Progenitor cell of endocrine pancreas (in vitro differentiated cells): ENCODE measurements around the gene PHF24. TPM values are rescaled to one million over a fixed set of nuclear protein-coding genes. Genes with fewer than 3 reads are reported as not detected.
"Not testable (repeated sequence)": the region's sequence is repeated elsewhere in the genome, so short reads cannot be mapped to it uniquely, and the experiment has no call there.

Experiments
- DNase-seq: peaks from one replicate; pipeline ENCODE4 v3.0.0; 2021; ENCODE audit warnings: low spot score; ENCODE audit not compliant: unreplicated experiment
- H3K27ac Mint-ChIP-seq: 2 replicates; pipeline ENCODE4 v1.8.0; 2021; ENCODE audit warnings: mild to moderate bottlenecking, moderate library complexity, mixed read lengths
- H3K27me3 Mint-ChIP-seq: 2 replicates; pipeline ENCODE4 v1.8.0; 2021; ENCODE audit warnings: mixed read lengths
- H3K36me3 Mint-ChIP-seq: 2 replicates; pipeline ENCODE4 v1.8.0; 2022; ENCODE audit warnings: mixed read lengths; ENCODE audit not compliant: insufficient read depth
- H3K4me1 Mint-ChIP-seq: 2 replicates; pipeline ENCODE4 v1.8.0; 2021; ENCODE audit warnings: low read depth, mixed read lengths
- H3K4me3 Mint-ChIP-seq: 2 replicates; pipeline ENCODE4 v1.8.0; 2021; ENCODE audit warnings: low read depth, mild to moderate bottlenecking, moderate library complexity, mixed read lengths
- H3K9me3 Mint-ChIP-seq: 2 replicates; pipeline ENCODE4 v1.8.0; 2021; ENCODE audit warnings: low read depth, mixed read lengths
- CTCF ChIP-seq: fragments of 200-600 bp; sonication (generic); IDR thresholded peaks from one replicate; pipeline ENCODE4 v1.5.0; 2021; ENCODE audit warnings: antibody characterized with exemption, mild to moderate bottlenecking; ENCODE audit not compliant: unreplicated experiment
- total RNA-seq: library from RNA; stranded (reverse); gene quantifications from 2 replicates; pipeline ENCODE4 v1.2.1, GENCODE V29; 2021

The PHF24 gene
- total RNA-seq, 1 donor from 2014 or later, result 0.29 TPM

- H3K36me3 Mint-ChIP-seq, result no peaks in the 10 kb centered on the region
- peaks cover 4% of the 10 kb centered on the region for H3K27me3 Mint-ChIP-seq
- H3K27ac Mint-ChIP-seq, result no peak overlapping the region
- H3K9me3 Mint-ChIP-seq, result no peaks in the 10 kb centered on the region
- TF ChIP-seq CTCF, result no peak
- no peak overlapping the region for H3K4me3 Mint-ChIP-seq
- no peak for DNase-seq
- H3K4me1 Mint-ChIP-seq, result no peaks in the 10 kb centered on the region
Measured at GRCh38 chr9:35002623-35003022, 44.5 kb downstream of the PHF24 start.

- not testable (repeated sequence) for H3K27me3 Mint-ChIP-seq, H3K4me3 Mint-ChIP-seq, H3K9me3 Mint-ChIP-seq, H3K36me3 Mint-ChIP-seq, DNase-seq, H3K4me1 Mint-ChIP-seq, H3K27ac Mint-ChIP-seq
Measured at GRCh38 chr9:35004299-35004698, 46.2 kb downstream of the PHF24 start.

GRCh38 chr9:35010351-35010958 is 52.4 kb downstream of the PHF24 start:
- no peak overlapping the region for H3K4me3 Mint-ChIP-seq
- no peaks in the 10 kb centered on the region for H3K27me3 Mint-ChIP-seq
- H3K27ac Mint-ChIP-seq, result no peak overlapping the region
- DNase-seq, result no peak
- TF ChIP-seq CTCF, result no peak
- peaks cover 19% of the 10 kb centered on the region for H3K9me3 Mint-ChIP-seq
- no peaks in the 10 kb centered on the region for H3K4me1 Mint-ChIP-seq
- H3K36me3 Mint-ChIP-seq, result peaks cover 44% of the 10 kb centered on the region

GRCh38 chr9:35014517-35014916 is 56.4 kb downstream of the PHF24 start:
- TF ChIP-seq CTCF, result no peak
- Mint-ChIP-seq H3K4me1 (no peaks in the 10 kb centered on the region), H3K27me3 (no peaks in the 10 kb centered on the region), H3K4me3 (no peak overlapping the region), H3K9me3 (peaks cover 37% of the 10 kb centered on the region), H3K27ac (no peak overlapping the region), H3K36me3 (peaks cover 59% of the 10 kb centered on the region)
- DNase-seq, result no peak

- not testable (repeated sequence) for H3K27ac Mint-ChIP-seq, H3K4me3 Mint-ChIP-seq
- peaks cover 42% of the 10 kb centered on the region for H3K36me3 Mint-ChIP-seq
Measured at GRCh38 chr9:35023443-35023842, 65.4 kb downstream of the PHF24 start.

GRCh38 chr9:35026671-35027070 is 68.6 kb downstream of the PHF24 start:
- Mint-ChIP-seq H3K36me3 (peaks cover 35% of the 10 kb centered on the region), H3K9me3 (peaks cover 3% of the 10 kb centered on the region), H3K27ac (no peak overlapping the region), H3K4me1 (peaks cover 25% of the 10 kb centered on the region), H3K27me3 (no peaks in the 10 kb centered on the region), H3K4me3 (no peak overlapping the region)
- no peak for DNase-seq
- TF ChIP-seq CTCF, result no peak

More at GRCh38 chr9:35023443-35023842, 65.4 kb downstream of the PHF24 start:
- H3K9me3 Mint-ChIP-seq, H3K27me3 Mint-ChIP-seq, DNase-seq: not testable (repeated sequence)
- peaks cover 25% of the 10 kb centered on the region for H3K4me1 Mint-ChIP-seq
